NB4 (cell line): ENCODE data around the gene PAFAH1B2.

Experiments
- POLR2A ChIP-seq: IDR thresholded peaks from 2 replicates; pipeline ENCODE4 v1.6.1; 2011; ENCODE audit warnings: mild to moderate bottlenecking; ENCODE audit not compliant: insufficient read length; ENCODE audit errors: extremely low read depth
- TF ChIP-seq, protein P1 (sequence below): IDR thresholded peaks from one replicate; pipeline ENCODE4 v1.5.1; 2012; ENCODE audit warnings: low read depth, low read length
- TF ChIP-seq, protein P2 (sequence below): IDR thresholded peaks from 2 replicates; pipeline ENCODE4 v1.6.1; 2011; ENCODE audit warnings: low read depth, low read length

DNA sequence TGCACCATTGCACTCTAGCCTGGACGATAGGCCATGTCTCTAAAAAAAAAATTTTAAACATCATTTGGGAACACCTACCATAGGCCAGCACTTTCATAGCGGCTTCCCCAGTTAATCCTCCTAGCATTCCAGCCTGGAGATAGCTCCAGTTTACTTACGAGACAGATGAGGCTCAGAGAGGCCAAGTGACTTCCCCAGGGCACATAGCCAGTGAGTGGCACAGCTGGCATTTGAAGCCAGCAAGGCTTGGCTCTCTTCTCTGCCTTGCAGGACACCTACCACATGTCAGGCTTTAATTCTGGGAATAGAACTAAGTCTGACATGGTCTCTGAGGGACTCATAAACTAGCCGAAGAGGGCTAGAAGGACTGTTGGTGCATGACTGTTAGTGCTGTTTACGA is 50.2 kb downstream of the PAFAH1B2 start:
- TF ChIP-seq, protein P1, sequence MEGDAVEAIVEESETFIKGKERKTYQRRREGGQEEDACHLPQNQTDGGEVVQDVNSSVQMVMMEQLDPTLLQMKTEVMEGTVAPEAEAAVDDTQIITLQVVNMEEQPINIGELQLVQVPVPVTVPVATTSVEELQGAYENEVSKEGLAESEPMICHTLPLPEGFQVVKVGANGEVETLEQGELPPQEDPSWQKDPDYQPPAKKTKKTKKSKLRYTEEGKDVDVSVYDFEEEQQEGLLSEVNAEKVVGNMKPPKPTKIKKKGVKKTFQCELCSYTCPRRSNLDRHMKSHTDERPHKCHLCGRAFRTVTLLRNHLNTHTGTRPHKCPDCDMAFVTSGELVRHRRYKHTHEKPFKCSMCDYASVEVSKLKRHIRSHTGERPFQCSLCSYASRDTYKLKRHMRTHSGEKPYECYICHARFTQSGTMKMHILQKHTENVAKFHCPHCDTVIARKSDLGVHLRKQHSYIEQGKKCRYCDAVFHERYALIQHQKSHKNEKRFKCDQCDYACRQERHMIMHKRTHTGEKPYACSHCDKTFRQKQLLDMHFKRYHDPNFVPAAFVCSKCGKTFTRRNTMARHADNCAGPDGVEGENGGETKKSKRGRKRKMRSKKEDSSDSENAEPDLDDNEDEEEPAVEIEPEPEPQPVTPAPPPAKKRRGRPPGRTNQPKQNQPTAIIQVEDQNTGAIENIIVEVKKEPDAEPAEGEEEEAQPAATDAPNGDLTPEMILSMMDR, result no peak
- no peak for TF ChIP-seq POLR2A
- TF ChIP-seq, protein P2, sequence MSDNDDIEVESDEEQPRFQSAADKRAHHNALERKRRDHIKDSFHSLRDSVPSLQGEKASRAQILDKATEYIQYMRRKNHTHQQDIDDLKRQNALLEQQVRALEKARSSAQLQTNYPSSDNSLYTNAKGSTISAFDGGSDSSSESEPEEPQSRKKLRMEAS, result no peak
